Measurements from ENCODE around the gene PTGER3.

GRCh38 chr1:70979313-70979712, 68.3 kb downstream of the PTGER3 start:
- TF ChIP-seq POLR2A (IDR thresholded peaks at IDR 0.05; ENCODE audit: low read depth, low read length) (no peak), POLR2AphosphoS5 (IDR thresholded peaks at IDR 0.05; ENCODE audit: low read depth, low read length) (no peak), SPI1 (IDR thresholded peaks at IDR 0.05; ENCODE audit: low read depth, low read length) (no peak), TAF1 (IDR thresholded peaks at IDR 0.05; ENCODE audit: low read depth, low read length) (no peak)

Measured in GM12891 (cell line).